ENCODE measurements around the gene SDE2. TPM values are rescaled to one million over a fixed set of nuclear protein-coding genes. Genes with fewer than 3 reads are reported as not detected.

SDE2 gene
- total RNA-seq, 1 donor, result 19.9 TPM

GRCh38 chr1:225963735-225964530 is 35.2 kb downstream of the SDE2 start:
- no peak overlapping the region for H2AFZ ChIP-seq (ENCODE audit: low read length)

GRCh38 chr1:225962440-225962975 is 36.6 kb downstream of the SDE2 start:
- peaks cover 5% of the 10 kb centered on the region for H3K27me3 ChIP-seq (ENCODE audit: insufficient read depth, low read length)
- peak; percentile 54 for TF ChIP-seq CTCF (IDR thresholded peaks at IDR 0.05; ENCODE audit: extremely low read depth, low read depth, low read length)
- H3K4me2 ChIP-seq (ENCODE audit: insufficient read depth, low read length), result peak overlapping the region; percentile 67
- H3K4me3 ChIP-seq (ENCODE audit: insufficient read depth, low read length), result peak overlapping the region; percentile 40
- no peak overlapping the region for H3K27ac ChIP-seq (ENCODE audit: low read depth, low read length)
- H3K79me2 ChIP-seq (ENCODE audit: insufficient read depth, low read length), result no peaks in the 10 kb centered on the region
- H4K20me1 ChIP-seq (ENCODE audit: insufficient read depth, low read length), result no peaks in the 10 kb centered on the region
- no peaks in the 10 kb centered on the region for H3K36me3 ChIP-seq (ENCODE audit: insufficient read depth, low read length)
- no peaks in the 10 kb centered on the region for H3K4me1 ChIP-seq (ENCODE audit: insufficient read depth, low read length)
- H2AFZ ChIP-seq (ENCODE audit: low read length), result peak overlapping the region; percentile 65
- no peaks in the 10 kb centered on the region for H3K9me3 ChIP-seq (ENCODE audit: low read depth, low read length)
- DNase-seq (ENCODE audit: insufficient read length, low spot score, missing footprints), result peak; percentile 91

More at GRCh38 chr1:225963735-225964530, 35.2 kb downstream of the SDE2 start:
- peaks cover 5% of the 10 kb centered on the region for H3K27me3 ChIP-seq (ENCODE audit: insufficient read depth, low read length)
- DNase-seq (ENCODE audit: insufficient read length, low spot score, missing footprints), result no peak
- no peak overlapping the region for H3K4me3 ChIP-seq (ENCODE audit: insufficient read depth, low read length)
- no peaks in the 10 kb centered on the region for H4K20me1 ChIP-seq (ENCODE audit: insufficient read depth, low read length)
- no peaks in the 10 kb centered on the region for H3K79me2 ChIP-seq (ENCODE audit: insufficient read depth, low read length)
- no peaks in the 10 kb centered on the region for H3K36me3 ChIP-seq (ENCODE audit: insufficient read depth, low read length)
- H3K4me2 ChIP-seq (ENCODE audit: insufficient read depth, low read length), result no peak overlapping the region
- H3K4me1 ChIP-seq (ENCODE audit: insufficient read depth, low read length), result no peaks in the 10 kb centered on the region
- H3K9me3 ChIP-seq (ENCODE audit: low read depth, low read length), result no peaks in the 10 kb centered on the region
- no peak for TF ChIP-seq CTCF (IDR thresholded peaks at IDR 0.05; ENCODE audit: extremely low read depth, low read depth, low read length)
- no peak overlapping the region for H3K27ac ChIP-seq (ENCODE audit: low read depth, low read length)

GRCh38 chr1:225961659-225962439 is 37.3 kb downstream of the SDE2 start:
- H3K9me3 ChIP-seq (ENCODE audit: low read depth, low read length), result no peaks in the 10 kb centered on the region
- no peaks in the 10 kb centered on the region for H3K4me1 ChIP-seq (ENCODE audit: insufficient read depth, low read length)
- H3K4me2 ChIP-seq (ENCODE audit: insufficient read depth, low read length), result peak overlapping the region; percentile 67
- H3K36me3 ChIP-seq (ENCODE audit: insufficient read depth, low read length), result no peaks in the 10 kb centered on the region
- no peaks in the 10 kb centered on the region for H4K20me1 ChIP-seq (ENCODE audit: insufficient read depth, low read length)
- DNase-seq (ENCODE audit: insufficient read length, low spot score, missing footprints), result no peak
- H3K79me2 ChIP-seq (ENCODE audit: insufficient read depth, low read length), result no peaks in the 10 kb centered on the region
- H3K27me3 ChIP-seq (ENCODE audit: insufficient read depth, low read length), result peaks cover 5% of the 10 kb centered on the region
- H2AFZ ChIP-seq (ENCODE audit: low read length), result peak overlapping the region; percentile 65
- no peak for TF ChIP-seq CTCF (IDR thresholded peaks at IDR 0.05; ENCODE audit: extremely low read depth, low read depth, low read length)
- H3K4me3 ChIP-seq (ENCODE audit: insufficient read depth, low read length), result peak overlapping the region; percentile 40
- H3K27ac ChIP-seq (ENCODE audit: low read depth, low read length), result no peak overlapping the region

GRCh38 chr1:225958041-225958440 is 41.1 kb downstream of the SDE2 start:
- Histone ChIP-seq H3K79me2 (ENCODE audit: insufficient read depth, low read length) (no peaks in the 10 kb centered on the region), H3K27ac (ENCODE audit: low read depth, low read length) (no peak overlapping the region), H4K20me1 (ENCODE audit: insufficient read depth, low read length) (no peaks in the 10 kb centered on the region), H3K4me3 (ENCODE audit: insufficient read depth, low read length) (no peak overlapping the region), H3K4me1 (ENCODE audit: insufficient read depth, low read length) (no peaks in the 10 kb centered on the region), H3K36me3 (ENCODE audit: insufficient read depth, low read length) (no peaks in the 10 kb centered on the region), H3K9me3 (ENCODE audit: low read depth, low read length) (no peaks in the 10 kb centered on the region), H3K4me2 (ENCODE audit: insufficient read depth, low read length) (no peak overlapping the region), H2AFZ (ENCODE audit: low read length) (no peak overlapping the region), H3K27me3 (ENCODE audit: insufficient read depth, low read length) (peaks cover 5% of the 10 kb centered on the region)
- DNase-seq (ENCODE audit: insufficient read length, low spot score, missing footprints), result no peak
- TF ChIP-seq CTCF (IDR thresholded peaks at IDR 0.05; ENCODE audit: extremely low read depth, low read depth, low read length), result no peak
